Epidermal melanocyte (primary cell): ENCODE results near the gene ZFYVE28.
"Not testable (repeated sequence)": the region's sequence is repeated elsewhere in the genome, so short reads cannot be mapped to it uniquely, and the experiment has no call there.

ENCODE experiments used
- DNase-seq: peaks from one replicate; pipeline ENCODE4 v3.0.0; 2011; ENCODE audit warnings: low spot score; ENCODE audit not compliant: insufficient read length

Gene ZFYVE28

GRCh38 chr4:2390784-2391421 lies 27.5 kb downstream of the ZFYVE28 start:
- no peak for DNase-seq

- no peak for DNase-seq
These were observed 28.3 kb downstream of the ZFYVE28 start for GRCh38 chr4:2390146-2390545.

- no peak for DNase-seq
These were observed 28.8 kb downstream of the ZFYVE28 start for GRCh38 chr4:2389691-2390090.

- DNase-seq: no peak
These were observed 29.8 kb downstream of the ZFYVE28 start for GRCh38 chr4:2388429-2389182.

GRCh38 chr4:2387829-2388228 lies 30.6 kb downstream of the ZFYVE28 start:
- DNase-seq: no peak

- no peak for DNase-seq
These were observed 31.2 kb downstream of the ZFYVE28 start for GRCh38 chr4:2387218-2387617.

GRCh38 chr4:2386717-2387116 lies 31.7 kb downstream of the ZFYVE28 start:
- no peak for DNase-seq

- DNase-seq: no peak
These were observed 32.9 kb downstream of the ZFYVE28 start for GRCh38 chr4:2385516-2385915.

GRCh38 chr4:2384245-2384644 lies 34.2 kb downstream of the ZFYVE28 start:
- no peak for DNase-seq

- DNase-seq: no peak
These were observed 34.7 kb downstream of the ZFYVE28 start for GRCh38 chr4:2383760-2384159.

- not testable (repeated sequence) for DNase-seq
These were observed 35.2 kb downstream of the ZFYVE28 start for GRCh38 chr4:2383220-2383631.

- not testable (repeated sequence) for DNase-seq
These were observed 35.7 kb downstream of the ZFYVE28 start for GRCh38 chr4:2382769-2383202.

- DNase-seq: not testable (repeated sequence)
These were observed 37.9 kb downstream of the ZFYVE28 start for GRCh38 chr4:2380589-2380988.

GRCh38 chr4:2378898-2379297 lies 39.5 kb downstream of the ZFYVE28 start:
- no peak for DNase-seq

- no peak for DNase-seq
These were observed 40.0 kb downstream of the ZFYVE28 start for GRCh38 chr4:2378401-2378800.

- DNase-seq: no peak
These were observed 41.2 kb downstream of the ZFYVE28 start for GRCh38 chr4:2377241-2377640.

- no peak for DNase-seq
These were observed 43.0 kb downstream of the ZFYVE28 start for GRCh38 chr4:2375427-2375826.

- no peak for DNase-seq
These were observed 44.9 kb downstream of the ZFYVE28 start for GRCh38 chr4:2373532-2373931.

- DNase-seq: no peak
These were observed 45.9 kb downstream of the ZFYVE28 start for GRCh38 chr4:2372488-2373030.

- DNase-seq: no peak
These were observed 46.5 kb downstream of the ZFYVE28 start for GRCh38 chr4:2371765-2372487.

GRCh38 chr4:2370597-2371320 lies 47.7 kb downstream of the ZFYVE28 start:
- DNase-seq: no peak
